RPMI8226 (cell line): Measurements from ENCODE around the gene PHACTR3.
A peak's percentile ranks its signal among the peaks of the same experiment; 100 is the strongest.

Experiments
- DNase-seq: peaks from one replicate; pipeline ENCODE4 v3.0.0-alpha.2; 2015

The PHACTR3 gene

GRCh38 chr20:59805786-59806577, 201.6 kb downstream of the PHACTR3 start:
- no peak for DNase-seq

DNA sequence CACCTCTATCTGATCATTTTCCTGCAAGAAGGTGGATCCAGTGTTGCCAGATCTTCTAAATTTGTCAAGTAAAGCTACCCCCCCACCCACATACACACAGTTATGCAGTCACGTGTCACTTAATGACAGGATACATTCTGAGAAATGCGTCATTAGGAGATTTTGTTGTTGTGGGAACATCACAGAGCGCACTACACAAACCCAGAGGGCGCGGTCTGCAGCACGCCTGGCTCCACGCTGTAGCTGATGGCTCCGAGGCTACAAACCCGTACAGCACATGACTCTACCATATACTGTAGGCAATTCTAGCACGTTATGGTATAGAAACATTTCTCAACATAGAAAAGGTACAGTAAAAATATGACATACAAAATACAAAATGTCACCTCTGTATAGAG, 202.2 kb downstream of the PHACTR3 start:
- no peak for DNase-seq

DNA sequence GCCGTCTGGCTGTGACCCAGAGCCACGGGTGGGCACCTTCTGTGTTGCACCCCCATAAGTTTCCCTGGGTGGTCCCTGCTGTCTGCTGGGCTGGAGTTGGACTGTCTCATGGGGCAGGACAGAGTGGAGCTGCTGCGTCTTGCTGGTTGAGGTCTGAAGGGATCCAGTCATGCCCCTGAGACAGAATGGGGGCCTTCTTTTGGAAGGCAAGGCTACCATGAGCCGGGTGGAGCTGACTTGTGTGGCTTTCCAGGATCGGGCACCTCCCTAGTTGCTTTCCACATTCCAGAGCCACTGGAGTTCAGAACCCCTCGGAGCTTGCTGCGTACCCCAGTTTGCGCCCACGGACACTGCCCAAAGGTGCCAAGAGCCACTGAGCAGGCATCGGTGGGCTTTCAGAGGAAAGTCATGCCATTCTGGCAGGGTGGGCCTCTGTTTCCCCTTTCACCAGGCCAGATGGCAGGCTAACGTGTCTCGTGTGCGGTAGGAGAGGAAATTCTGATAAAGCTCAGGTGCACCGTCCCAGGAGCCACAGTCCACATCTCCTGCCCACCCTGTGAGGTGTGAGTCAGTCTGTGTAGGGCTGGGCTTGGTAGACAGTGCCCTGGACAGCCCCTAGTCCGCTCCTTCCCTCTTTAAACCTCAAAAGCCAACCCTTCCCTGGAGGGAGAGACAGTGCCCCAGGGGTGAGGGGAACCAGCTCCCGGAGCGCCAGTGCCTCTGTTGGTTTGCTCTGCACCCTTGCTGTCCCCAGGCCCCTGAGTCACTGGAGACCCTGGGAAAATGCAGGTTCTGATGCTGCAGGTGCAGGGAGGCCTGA, 203.8 kb downstream of the PHACTR3 start:
- no peak for DNase-seq

GRCh38 chr20:59808729-59809381, 204.5 kb downstream of the PHACTR3 start:
- peak; percentile 64 for DNase-seq

- no peak for DNase-seq
These were observed 205.5 kb downstream of the PHACTR3 start for GRCh38 chr20:59809630-59810448.

GRCh38 chr20:59810449-59811187, 206.3 kb downstream of the PHACTR3 start:
- DNase-seq, result no peak

DNA sequence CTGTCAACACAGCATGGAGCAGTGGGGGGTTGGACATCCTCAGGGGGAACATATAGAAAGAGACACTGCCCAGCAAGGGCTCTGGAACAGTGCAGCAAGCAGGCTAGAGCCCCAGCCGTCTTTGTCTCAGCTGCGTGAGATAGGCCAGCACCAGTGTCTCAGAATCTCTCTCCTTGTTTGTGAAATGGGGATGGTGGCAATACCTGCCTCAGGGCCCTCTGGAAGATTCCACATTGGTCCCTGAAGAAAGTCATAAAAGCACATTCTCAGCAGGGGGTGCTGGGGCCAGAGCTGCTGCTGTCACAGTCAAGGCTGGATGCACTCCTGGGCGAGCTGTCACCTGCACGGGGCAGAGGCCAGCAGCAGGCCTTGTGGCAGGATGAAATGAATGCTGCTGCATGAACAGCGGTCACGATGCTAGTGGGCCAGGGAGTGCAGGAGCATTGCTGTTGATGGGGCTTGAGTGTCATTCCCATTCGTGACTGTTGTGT, 207.4 kb downstream of the PHACTR3 start:
- no peak for DNase-seq

DNA sequence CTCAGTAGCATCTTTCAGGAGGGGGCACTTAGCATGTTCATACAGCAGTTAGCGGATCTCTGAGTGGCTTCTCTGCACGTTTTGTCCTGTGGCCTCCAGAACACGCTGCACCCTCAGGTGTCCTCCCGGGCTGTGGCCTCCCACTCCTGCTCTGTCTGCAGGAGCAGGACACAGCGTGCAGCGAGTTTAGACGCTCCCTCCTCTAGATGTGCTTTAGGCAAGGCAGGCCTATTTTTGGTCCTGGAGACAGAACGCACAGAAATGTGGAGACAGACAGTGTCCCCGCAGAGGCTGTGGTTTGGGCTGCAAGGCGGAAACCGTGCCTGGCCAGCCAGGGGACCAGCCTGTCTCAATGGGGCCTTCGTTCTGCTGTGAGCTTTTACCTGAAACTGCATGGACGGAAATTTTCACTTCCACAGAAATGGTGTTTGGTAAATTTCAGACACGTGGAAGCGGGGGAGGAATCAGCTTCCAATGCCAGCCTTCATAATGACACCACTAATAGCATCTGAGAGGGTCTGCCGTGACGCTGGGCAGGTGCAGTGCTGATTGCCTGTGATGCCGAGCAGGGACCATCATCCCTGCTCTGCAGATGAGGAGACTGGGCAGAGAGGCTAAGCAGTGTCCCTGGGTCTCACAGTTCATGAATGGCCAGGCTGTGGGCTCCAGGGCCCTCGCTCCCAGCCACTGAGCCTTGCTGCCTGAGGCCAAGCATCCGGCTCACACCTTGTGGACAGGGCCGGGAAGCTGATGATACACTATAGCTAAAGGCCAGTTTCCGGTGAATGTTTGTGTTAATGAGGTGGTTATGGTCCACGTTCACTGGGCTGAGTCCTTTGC, 208.2 kb downstream of the PHACTR3 start:
- no peak for DNase-seq

DNA sequence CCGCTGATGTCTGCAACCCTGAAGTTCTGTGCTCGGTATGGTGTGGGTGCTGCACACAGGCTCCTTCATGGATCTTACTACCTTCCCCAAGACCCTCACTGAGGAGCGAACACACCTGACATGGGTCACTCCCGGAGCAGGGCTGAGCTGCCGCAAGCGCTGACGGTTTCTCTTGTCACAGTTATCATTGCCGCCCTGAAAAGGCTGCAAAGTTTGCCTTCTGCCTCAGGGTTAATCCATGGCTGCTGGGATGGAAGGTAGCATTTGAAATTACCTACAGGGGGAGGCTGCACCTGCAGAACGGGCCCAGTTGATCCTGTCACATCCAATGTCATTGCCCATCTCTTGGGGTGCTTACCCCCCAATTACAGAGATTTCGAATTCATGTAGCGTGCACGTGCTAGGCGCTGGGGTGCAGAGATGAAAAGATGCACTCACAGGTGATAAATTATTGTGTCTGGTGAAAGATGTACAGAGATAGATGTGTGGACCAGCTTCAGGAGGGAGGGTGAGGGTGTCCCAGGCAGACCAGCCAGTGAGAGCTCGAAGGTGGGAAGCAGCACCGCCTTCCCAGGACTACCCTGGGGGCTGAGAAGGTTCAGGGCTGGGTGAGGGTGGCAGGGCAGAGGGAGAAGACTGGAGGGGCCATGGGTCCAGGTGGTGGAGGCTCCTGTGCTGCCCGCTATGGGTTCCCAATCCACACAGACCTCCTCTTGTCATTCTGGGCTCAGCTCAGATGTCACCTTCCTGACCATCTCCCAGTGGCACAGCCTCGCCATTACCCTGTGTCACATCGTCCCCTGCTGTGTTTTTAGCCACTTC, 209.0 kb downstream of the PHACTR3 start:
- DNase-seq, result no peak

DNA sequence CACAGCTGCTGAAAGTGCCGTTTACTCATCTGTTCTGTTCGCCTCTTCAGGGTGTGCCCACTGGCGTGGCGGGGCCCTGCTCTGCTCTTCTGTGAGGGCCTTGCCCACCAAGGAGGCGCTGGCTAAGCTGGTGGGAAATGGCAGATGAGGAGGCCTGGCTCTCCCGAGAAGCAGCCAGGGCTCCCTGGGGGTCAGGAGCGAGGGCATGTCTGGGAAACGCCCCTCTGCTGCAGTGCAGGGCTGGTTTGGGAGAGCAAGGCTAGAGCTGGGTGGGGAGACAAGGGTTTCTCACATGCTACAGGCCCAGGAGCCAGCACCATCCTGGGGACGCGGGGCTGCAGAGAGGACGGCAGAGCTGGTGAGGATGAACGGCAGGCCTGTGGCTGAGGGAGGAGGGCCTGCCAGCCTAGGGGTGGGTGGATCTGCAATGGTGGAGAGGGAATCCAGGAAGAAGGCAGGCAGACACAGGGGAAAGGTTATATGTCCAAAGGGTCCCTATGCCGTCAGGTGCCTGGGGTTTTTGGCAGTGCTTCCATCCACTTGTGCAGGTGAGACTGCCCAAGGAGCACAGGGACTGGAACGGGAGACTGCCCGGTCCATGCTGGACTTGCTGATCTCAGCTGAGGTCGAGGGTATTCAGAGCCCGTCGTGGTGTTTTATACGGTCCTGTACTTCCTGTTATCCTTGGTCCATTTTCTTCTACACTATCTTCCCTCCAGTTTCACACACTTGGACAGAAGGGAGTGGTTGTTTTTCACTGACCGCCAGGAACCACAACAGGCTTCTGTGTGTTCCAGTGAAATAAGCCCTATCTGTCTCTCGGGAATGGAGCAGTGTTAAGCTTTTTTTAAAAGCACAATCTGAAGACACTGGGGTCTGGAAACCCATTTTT, 209.9 kb downstream of the PHACTR3 start:
- no peak for DNase-seq

GRCh38 chr20:59814840-59815340, 210.6 kb downstream of the PHACTR3 start:
- DNase-seq, result no peak

DNA sequence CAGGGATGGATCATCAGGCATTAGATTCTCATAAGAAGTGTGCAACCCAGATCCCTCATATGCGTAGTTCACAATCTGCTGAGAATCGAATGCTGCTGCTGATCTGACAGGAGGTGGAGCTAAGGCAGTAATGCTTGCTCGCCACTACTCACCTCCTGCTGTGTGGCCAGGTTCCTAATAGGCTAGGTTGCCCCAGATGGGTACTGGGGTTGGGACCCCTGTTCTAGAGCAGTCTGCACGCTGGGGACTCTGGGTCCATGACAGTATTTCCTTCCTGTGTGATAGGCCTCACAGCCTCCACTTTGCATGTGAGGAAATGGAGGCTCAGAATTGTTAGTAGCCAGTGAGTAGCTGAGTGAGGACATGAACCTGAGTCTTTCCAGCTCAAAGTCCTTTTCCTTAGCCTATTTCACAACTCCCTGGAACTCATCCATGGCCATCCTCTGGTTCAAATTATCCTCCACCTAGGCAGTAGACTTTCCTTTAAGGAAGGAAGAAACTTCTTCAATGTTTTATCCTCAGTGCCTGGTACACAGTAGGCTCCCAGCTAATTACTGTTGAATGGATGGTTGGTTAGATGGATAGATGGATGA, 211.9 kb downstream of the PHACTR3 start:
- DNase-seq, result no peak

DNA sequence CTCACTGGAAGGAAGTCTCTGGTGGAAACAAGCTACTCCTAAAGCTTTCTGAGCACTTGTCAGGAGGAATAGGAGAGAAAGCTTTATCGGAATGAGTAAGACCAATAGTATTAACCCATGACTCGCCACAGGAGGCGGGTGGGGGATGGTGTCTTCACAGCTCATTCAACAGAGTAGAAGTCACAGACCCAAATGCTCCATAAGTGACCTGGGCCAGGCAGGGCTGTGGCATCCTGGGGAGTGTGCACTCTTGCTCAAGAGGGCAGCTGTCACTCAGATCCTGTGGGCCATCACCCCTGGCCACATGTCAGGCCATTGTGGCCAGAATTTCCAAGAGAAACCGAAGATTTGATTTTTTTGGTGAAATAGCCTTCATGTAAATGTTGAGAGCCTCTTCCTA, 213.1 kb downstream of the PHACTR3 start:
- no peak for DNase-seq

DNA sequence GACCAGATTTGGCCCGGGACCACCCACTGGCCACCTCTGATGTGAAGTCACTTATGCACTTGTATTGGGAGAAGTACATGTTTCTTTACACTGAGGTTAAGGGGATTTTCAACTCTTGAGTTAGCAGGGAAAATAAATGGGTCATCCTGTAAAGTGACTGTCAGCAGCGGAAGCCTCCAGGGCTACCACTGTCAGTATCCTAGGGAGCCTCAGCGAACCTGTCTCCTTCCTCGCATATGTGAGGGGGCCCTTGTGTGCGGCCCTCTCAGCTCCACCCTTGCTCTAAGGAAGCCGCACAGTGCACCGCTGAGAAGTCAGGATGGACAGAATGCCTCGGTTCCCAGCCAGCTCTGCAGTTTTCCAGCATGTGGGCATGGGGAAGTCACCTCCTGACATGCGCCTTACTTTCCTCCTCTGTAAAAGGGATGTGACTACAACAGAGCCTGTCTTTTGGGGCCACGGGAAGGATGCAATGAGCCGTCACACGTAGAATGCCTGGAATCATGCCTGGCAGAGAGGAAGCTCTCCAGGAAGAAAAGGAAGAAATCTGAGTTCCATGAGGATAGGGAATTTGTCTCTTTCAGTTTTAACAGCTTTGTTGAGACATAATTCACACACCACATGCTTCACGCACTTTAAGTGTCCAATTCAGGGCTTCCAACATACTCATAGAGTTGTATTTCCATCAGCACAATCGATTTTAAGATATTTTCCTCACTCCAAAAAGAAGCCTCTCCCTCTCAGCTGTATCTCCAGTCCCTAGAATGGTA, 213.7 kb downstream of the PHACTR3 start:
- DNase-seq, result no peak

GRCh38 chr20:59818911-59819310, 214.6 kb downstream of the PHACTR3 start:
- no peak for DNase-seq

- DNase-seq, result no peak
These were observed 215.3 kb downstream of the PHACTR3 start for GRCh38 chr20:59819496-59820203.
